Cortex of kidney (tissue), 1 donor: ENCODE results near the gene SIPA1L2.

ENCODE experiments used
- DNase-seq: peaks from one replicate; lab custom pipeline; 2025; lab: John Stamatoyannopoulos, UW

Gene SIPA1L2

DNA sequence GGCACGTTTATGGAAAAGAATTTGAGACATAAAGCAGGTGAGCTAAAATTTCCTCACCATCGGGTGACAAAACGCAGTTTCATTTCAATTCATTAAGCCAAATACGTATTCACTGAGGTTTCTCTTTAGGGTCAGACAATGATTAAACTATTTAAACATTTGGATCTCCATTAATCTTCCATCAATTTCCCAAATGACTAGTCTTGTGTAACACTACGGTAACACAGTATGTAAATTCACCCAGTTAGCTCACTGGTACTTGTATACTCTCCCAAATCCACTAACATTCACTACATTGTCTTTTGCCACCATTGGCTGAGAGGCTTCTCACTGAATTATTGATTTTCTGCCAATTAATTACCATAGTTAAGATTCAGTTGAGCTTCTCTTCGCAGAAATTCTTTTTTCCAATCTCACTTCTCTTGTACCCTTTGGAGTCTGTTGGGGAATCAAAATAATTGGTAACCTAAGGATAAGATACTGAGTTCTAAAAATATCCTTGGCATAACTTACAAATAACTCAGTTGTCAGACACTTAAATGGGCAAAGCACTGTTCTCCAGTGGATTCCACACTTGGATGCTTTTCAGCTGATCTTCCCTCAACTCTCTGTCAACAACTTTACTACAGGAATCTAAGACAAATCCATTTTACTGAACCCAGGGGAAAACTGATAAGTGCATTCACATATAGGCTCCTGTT, 40.7 kb downstream of the SIPA1L2 start:
- no peak for DNase-seq

DNA sequence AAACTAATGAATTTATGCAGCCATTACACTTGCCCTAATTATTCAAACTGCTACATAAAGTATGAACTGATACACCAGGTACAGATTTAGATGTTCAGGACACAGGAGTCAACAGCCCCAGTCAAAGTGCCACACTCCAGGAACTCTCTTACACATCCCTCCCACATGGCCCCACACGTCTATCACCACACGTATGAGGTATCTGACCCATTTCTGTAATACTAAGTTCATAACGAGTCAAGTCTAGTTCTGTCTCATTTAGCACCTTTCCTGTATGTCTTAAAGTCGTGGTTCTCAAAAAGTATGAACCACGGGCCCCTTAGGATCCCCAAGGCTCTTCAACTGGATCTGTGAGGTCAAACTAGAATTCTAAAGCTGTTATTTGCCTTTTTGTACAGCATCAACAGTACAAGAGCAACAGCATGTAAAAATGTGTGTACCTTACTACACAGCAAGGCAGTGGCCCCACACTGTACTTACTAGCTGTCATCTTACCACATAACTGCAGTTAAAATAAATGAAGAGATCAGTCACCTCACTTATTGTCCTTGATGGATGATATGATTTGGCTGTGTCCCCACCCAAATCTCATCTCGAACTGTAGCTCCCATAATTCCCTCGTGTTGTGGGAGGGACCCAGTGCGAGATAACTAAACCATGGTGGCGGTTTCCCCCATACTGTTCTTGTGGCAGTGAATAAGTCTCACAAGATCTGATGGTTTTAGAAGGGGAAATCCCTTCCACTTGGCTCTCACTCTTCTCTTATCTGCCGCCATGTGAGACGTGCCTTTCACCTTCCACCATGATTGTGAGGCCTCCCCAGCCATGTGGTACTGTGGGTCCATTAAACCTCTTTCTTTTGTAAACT, 42.6 kb downstream of the SIPA1L2 start:
- DNase-seq = no peak

DNA sequence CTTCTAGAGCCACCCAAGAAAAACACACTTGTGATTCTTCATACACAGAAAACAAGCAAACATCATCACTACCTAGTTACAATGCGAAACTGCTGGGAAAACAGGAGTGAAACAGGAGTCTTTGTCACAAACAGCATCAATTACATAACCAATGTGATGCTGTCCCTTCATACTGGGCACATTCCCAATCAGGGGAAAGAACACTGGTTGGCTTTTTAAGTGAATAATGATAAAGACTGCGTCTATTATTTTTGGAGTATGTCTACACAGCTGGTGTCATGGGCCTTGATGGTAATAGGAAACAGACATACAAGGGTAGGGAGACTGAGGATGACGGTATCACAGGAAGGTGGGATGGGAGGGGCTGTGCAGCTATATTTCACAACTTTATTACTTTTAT, 43.3 kb downstream of the SIPA1L2 start:
- DNase-seq = no peak

DNA sequence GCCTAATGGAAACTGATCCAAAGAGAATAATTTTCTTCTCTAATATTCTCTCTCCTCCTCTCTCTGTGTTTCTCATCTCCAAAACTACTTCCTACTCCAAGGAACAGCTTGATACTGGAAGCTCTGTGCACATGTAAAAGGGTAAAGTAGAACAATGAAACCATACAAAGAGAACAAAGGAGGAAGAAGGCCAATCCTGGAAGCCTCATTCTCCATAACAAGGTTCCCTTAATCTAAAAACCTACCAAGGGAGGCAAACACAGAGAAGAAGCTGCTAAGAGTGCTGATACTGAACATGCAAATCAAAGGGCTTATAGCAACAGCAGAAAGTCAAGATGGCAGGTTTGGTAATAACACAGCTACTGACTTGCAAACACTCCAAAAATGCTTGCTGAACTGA, 44.4 kb downstream of the SIPA1L2 start:
- DNase-seq = no peak

DNA sequence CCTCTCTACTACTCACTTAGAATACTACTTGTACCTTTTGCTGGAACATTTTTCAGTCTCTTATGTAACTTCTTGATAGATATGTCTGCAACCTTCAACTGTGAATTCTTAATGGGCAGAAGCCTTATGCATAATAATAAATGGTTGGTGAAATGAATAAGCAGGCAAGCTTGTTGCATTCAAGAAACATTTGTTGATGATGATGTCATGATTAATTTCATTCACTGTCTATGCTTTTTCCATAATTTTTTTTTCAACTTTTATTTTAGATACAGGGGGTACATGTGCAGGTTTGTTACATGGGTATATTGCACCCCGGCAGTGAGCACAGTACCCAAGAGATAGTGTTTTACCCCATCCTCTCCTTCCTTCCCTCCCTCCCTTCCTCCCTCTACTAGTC, 48.0 kb downstream of the SIPA1L2 start:
- DNase-seq = no peak
